NCI-H1694 (cell line): Measurements from ENCODE around the gene B4GALT7.
"Not testable (repeated sequence)": the region's sequence is repeated elsewhere in the genome, so short reads cannot be mapped to it uniquely, and the experiment has no call there.

ENCODE experiments used
- DNase-seq: peaks from one replicate; lab custom pipeline; 2025; lab: John Stamatoyannopoulos, UW

Gene B4GALT7

DNA sequence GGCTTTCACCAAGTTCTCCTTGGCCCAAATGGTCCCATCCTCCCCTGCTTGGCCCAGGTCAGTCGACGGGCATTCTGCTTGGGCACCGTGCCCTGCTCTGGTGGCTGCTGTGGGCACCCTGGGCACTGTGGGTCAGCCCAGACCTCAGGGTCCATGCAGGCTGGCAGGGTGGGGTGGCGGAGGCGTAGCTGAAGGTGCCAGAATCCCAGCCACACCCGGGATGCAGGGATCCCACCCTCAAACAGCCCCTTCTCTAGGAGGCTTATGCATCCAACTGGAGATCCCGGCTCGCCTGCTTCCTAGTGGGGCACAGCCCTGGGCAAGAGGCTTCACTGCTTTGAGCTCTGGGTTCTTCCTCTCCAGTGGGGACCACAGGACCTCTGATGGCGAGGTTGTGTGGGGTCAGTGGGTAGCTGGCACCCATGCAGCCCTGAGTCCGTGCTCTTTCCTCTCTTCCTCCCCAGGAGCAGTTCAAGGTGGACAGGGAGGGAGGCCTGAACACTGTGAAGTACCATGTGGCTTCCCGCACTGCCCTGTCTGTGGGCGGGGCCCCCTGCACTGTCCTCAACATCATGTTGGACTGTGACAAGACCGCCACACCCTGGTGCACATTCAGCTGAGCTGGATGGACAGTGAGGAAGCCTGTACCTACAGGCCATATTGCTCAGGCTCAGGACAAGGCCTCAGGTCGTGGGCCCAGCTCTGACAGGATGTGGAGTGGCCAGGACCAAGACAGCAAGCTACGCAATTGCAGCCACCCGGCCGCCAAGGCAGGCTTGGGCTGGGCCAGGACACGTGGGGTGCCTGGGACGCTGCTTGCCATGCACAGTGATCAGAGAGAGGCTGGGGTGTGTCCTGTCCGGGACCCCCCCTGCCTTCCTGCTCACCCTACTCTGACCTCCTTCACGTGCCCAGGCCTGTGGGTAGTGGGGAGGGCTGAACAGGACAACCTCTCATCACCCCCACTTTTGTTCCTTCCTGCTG, 9.4 kb downstream of the B4GALT7 start:
- DNase-seq = no peak

DNA sequence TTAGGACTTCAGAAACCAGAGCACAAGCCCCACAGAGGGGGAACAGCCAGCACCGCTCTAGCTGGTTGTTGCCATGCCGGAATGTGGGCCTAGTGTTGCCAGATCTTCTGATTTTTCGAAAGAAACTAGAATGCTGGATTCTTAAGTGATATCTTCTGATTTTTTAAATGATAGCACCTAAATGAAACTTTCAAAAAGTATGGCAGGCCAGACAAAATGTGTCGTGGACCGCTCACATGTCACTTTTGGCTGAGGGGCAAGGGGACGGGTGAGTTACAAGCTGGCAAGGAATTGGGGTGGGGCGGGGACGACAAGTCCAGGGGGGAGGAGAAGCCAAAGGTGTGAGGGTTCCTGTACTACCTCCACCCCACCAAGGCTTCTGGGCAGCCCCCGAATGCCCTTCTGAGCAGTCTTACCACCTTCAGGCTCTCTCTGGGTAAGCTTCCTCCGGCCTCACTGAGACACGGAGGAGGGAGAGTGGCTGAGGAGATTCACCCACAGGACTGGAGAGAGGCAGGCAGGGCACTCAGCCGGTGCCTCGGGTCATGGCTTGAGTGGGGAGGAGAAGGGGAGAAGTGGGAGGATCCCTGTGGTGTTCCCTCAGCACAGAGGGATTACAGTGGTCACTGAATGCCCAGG, 10.3 kb downstream of the B4GALT7 start:
- no peak for DNase-seq

DNA sequence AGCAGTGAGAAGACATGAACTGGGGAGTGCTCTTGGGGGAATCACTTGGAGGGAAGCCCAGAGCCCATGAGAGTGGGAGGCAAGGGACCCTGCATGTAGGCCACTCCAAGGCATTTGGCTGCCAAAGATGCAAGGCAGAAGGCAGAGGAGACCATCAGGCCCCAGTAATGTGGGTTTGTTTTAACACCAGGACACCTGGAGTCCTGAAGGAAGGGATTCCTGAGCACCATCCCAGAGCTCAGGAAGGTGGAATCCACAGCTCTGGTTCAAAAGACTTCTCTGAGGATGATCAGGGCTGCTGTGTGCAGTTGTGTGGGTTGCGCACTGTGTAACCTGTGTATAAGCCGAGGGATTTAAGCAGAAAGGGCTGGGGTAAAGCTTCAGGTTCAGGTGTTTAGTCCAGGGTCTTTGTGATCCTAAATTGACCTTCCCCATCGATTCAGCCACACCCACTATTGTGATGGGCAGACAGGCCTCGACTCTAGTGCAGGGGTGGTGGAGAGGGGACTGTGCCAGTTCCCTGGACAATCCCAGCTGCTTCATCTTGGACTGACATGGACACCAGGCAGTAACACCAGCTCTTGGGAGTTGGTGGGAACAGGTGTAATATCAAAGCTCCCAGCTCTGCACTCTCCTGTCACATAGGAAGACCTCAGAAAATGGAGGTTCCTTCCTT, 11.0 kb downstream of the B4GALT7 start:
- no peak for DNase-seq

DNA sequence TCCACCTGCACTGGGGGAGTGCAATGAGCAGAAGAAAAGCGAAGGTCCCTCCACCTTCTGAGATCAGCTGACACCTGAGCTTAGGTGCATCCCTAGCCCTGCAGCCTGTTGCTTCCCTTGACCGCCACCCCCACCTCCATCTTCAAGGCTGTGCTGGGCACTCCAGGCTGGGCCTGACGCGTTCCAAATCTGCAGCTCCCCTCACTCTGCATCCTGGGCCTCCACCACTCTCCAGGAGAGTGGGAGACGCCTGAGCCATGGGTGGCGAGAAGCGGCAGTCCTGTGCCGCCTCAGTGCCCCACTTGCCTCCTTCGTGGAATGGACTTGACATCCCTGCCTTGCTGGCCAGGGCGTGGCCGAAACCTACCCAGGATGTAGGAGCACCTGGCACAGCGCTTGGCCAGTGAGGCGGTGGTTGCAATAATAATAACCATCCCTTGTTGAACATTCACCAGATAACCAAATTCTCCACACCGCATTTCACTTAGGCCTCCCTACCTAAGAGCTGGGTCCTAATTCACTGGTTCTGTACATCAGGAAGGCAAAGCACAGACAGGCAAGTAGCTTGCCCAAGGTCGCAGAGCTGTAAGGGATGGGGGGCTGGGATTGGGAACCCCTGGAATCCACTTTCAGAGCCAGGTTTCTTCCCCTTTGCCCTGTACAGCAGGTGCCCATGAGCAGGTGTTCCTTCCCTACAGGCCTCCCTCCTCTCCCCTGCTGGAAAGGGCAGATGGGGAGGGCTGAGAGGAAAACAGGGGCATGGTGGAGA, 11.7 kb downstream of the B4GALT7 start:
- DNase-seq = no peak

DNA sequence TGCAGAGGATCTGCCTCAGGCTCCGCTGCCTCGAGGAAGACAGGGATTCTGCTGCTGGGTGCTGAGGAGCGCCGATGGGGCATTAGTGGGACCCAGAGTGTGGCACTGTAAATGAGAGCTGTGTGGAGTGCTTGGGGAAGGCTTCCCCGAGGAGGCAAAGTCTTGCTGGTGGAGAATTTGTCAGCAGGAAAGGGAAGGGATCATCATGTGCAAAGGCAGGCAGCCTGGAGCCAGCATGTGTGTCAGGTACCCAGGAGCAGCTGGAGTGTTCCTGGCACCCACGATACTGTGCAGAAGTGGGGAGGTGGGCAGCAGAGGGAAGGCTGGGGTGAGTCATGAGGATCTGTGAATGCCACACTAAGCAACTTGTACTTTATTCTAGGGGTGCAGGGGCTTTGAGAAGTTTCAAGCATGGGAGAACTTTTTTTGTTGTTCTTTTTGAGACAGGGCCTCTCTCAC, 12.3 kb downstream of the B4GALT7 start:
- no peak for DNase-seq

DNA sequence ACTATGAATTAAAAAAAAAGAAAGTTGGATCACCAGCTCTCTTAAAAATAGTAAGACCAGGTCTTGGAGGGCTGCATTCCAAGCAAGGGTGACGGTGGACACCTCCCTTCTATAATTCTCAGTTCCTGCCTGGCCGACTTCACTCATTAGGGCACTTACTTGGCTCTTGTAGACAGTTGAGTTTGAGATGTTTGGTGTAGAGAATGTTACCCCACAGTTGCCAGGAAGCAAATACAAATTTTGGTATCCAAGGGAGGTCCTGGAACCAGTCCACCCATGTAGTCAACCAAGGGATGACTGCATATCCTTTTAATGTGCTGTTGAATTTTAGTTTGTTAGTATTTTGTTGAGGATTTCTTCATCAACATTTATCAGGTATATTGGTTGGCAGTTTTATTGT, 20.6 kb downstream of the B4GALT7 start:
- no peak for DNase-seq

DNA sequence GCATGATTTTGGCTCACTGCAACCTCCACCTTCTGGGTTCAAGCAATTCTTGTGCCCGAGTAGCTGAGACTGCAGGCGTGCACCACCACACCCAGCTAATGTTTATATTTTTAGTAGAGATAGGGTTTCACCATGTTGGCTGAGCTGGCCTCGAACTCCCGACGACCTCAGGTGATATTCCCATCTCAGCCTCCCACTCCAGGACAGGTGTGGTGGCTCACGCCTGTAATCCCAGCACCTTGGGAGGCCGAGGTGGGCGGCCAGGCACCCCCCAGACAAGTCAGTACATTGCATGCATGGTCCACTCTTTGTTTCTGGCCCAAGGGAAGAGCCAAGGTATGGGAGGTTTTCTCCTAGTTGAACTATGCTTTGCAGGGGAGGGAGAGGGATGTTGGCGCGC, 24.2 kb downstream of the B4GALT7 start:
- not testable (repeated sequence) for DNase-seq

DNA sequence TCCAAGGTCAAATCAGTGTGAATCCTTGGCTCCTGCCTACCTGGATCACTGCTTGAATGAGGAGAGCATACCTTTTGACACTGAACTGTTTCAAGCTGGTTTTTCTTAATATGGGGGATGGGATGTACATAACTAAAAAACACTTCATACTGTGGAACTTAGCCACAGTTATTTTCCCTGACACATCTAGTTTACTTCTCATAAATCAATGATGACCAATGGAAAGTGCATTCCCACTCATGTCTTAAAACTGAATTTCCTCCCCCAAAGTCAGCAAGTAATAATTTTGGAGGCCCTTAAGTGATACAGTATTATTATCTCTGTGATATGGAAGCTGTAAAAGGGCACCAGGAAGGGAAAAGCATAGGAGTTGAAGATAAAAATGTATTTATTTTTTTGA, 30.3 kb downstream of the B4GALT7 start:
- DNase-seq = not testable (repeated sequence)

DNA sequence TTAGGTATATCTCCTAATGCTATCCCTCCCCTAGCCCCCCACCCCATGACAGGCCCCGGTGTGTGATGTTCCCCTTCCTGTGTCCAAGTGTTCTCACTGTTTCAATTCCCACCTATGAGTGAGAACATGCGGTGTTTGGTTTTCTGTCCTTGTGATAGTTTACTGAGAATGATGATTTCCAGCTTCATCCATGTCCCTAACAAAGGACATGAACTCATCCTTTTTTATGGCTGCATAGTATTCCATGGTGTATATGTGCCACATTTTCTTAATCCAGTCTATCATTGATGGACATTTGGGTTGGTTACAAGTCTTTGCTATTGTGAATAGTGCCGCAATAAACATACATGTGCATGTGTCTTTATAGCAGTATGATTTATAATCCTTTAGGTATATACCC, 35.0 kb downstream of the B4GALT7 start:
- not testable (repeated sequence) for DNase-seq

DNA sequence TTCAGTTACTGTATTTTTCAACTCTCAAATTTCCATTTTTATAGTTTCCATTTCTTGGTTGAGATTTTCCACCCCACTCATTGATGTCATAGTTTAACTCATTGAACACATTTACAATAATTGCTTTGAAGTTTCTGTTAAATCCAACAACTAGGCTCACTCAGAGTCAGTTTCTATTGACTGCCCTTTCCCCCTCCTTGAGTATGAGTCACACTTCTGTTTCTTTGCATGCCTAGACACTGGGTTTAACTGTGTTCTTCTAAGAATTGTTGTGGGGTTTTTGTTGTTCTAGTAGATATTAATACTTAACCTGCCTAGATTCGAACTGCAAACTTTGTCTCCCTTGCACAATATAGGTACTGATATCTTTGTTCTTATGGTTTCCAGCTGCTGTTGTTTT, 45.5 kb downstream of the B4GALT7 start:
- not testable (repeated sequence) for DNase-seq

DNA sequence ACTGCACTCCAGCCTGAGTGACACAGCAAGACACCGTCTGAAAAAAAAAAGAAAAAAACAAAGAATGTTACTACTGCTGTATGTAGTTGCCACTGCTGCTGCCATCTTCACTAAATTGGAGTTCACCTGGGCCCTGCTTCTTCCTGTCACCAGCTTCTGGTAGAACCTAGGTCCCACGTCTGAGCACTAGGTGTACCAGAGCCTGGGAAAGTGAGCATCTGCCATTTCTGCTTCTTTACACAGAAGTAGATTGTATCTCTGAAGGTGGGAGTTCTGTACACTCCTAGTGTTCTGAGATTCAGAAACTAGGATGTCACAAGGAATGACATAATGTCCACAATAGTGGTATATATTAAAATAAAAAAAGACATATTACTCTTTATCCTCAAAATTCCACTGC, 51.3 kb downstream of the B4GALT7 start:
- DNase-seq = not testable (repeated sequence)

DNA sequence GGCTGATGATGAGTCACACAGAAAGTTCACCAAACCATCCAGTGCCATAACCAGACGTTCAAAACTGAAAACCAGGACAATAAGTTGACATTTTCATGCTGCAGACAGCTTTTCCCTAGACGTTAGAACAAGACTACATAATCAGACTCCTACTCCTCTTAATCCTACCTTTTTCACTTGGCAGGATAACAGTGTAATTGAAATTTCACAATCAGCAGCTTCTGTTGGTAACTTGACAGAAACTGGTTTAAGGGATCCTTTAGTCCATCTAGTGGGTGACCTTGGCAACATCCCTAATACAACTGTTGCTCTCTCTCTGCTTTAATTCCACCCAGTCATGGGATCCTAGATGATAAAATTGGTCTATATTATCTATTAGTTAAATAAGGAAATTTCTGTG, 57.9 kb downstream of the B4GALT7 start:
- DNase-seq = not testable (repeated sequence)

DNA sequence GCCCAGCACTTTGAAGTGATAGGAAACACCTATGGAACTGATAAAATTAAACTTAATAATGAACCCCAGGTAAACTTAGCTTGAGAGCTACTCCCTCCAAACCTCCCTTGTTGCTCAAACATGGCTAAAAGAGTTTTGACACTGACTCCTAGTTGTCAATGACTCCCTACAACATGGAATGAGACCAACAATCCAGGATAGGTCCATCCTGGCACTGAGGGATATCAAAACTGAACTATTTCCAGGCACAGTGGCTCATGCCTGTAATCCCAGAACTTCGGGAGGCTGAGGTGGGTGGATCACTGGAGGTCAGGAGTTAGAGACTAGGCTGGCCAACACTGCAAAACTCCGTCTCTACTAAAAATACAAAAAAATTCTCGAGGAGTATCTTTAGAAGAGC, 58.6 kb downstream of the B4GALT7 start:
- DNase-seq = not testable (repeated sequence)
